H54 (cell line): ENCODE results near the gene CSF2RB.
A peak's percentile ranks its signal among the peaks of the same experiment; 100 is the strongest.

Experiments
- DNase-seq: peaks from one replicate; pipeline ENCODE4 v3.0.0; 2011; ENCODE audit warnings: low spot score, mixed read lengths; ENCODE audit not compliant: insufficient read length
- FAIRE-seq: peaks from 3 replicates; lab custom pipeline; 2011; peaks lifted over from hg19 to GRCh38; lab: Jason Lieb, UNC
- POLR2A ChIP-seq: IDR thresholded peaks from 2 replicates; pipeline ENCODE4 v1.6.1; 2011; ENCODE audit warnings: low read depth, mild to moderate bottlenecking, low read length

Gene CSF2RB

DNA sequence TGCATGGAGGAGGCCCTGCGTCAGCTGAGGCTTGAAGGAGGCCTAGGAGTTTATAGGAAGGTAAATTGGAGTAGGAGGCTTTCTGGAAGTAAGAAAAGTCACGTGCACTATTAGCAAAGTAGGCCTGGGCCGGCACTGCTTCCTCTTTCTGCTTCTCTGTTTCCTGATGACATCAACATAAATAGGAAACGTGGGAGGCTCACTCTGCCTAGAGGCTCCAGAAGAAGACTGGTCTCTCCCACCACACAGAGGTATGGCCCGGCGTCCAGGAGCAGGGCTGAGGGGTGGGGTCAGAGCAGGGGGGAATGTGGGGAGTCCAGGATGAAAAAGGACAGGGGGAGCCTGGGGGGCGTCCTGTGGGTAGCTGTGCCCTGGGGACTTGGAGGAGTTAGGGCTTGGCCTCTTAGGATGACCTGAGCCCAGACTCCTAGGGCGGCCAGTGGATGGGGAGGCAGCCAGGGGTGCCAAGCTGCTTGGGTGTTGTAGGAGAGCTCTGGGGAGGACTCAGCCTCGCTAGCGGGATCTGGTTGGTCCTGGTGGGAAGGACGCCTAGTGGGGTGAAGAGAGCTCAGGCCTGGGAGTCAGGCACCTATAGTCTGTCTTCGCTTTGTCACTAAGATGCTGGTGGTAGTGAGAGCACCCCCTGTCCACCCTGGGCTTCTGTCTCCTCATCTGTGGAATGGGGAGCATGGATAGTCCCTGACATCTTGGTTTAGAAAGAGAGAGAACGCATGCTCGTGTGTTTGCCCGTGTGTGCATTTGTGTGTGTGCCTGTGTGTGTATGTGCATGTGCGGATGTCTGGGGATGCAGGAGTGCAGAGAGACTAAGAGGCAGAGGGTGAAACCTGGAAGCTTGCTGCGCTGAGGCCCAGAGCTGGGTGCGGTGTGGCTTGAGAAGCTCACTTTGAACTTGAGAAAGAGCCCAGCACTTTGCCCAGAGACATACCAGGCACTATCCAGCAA lies at the start of gene CSF2RB:
Gene CSF2RB, plus strand, starts transcription at position 202 of the 963 bp plus-strand sequence. CDS start 8,580 bp downstream, outside the sequence.
- no peak for FAIRE-seq

DNA sequence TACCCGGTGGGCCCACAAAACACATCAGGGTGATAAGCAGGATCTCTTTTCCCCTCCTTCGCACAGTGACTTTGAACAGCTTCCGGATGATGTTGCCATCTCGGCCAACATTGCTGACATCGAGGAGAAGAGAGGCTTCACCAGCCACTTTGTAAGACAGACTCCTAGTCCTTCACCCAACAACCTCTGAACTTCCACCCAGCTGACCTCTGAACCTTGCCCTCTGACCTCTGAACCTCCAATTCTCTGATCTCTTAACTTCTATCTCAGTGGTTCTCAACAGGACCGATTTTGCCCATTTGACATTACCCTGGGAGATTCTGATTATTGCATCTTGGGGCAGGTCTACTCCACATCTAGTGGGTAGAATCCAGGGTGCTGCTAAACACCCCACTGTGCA lies 49.4 kb upstream of the CSF2RB start:
- FAIRE-seq, result no peak
- no peak for TF ChIP-seq POLR2A
- no peak for DNase-seq

More for the DNA sequence above, at the start of gene CSF2RB:
- no peak for TF ChIP-seq POLR2A
- no peak for DNase-seq

DNA sequence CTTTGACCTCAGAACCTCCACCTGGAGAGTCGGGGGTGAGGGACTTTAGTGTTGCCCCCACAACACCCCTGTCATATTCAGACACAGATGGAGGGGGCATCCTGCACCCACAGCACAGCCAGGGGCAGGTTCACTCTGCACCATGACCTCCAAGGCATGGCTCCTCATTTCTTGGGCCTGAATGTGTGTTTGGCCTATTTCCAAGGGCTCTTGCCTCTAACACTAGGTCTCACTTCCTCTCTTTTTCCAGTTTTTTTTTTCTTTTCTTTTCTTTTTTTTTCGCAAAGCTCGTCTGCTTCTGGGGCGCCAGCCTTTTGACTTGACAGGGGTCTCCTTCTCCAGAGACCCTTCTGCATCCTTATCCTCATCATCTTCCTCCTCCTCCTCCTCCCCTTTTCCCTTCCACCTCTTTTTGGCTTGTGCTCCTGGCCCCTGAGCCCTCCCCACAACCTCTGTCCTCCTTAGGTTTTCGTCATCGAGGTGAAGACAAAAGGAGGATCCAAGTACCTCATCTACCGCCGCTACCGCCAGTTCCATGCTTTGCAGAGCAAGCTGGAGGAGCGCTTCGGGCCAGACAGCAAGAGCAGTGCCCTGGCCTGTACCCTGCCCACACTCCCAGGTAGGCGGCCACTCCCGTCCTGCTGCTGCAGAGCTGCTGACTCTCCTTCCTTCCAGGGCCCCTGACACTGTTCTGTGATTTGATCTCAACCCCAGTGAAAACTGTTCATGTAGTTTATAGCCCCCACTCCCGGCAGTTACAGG lies 48.8 kb upstream of the CSF2RB start:
- no peak for DNase-seq
- TF ChIP-seq POLR2A, result no peak
- no peak for FAIRE-seq

DNA sequence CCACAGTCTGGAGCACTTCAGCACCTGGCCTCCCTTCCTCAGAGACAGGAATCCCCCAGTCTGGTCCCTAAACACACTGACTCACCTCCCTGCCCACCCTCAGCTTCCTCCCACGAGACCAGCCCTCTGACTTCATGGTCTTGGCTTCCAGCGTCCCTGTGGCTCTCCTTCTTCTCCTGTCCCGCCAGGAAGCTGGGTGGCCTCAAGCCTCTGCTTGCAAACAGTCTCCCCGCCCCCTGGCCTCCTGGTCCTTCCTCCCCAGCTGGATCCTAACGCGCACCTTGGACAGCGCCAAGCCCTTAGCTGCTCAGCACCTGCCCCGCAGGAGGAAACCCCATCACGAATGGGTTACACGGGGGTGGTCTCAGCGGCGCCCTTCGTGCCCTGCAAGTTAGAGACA lies 48.1 kb upstream of the CSF2RB start:
- FAIRE-seq (no peak), DNase-seq (no peak)
- no peak for TF ChIP-seq POLR2A

DNA sequence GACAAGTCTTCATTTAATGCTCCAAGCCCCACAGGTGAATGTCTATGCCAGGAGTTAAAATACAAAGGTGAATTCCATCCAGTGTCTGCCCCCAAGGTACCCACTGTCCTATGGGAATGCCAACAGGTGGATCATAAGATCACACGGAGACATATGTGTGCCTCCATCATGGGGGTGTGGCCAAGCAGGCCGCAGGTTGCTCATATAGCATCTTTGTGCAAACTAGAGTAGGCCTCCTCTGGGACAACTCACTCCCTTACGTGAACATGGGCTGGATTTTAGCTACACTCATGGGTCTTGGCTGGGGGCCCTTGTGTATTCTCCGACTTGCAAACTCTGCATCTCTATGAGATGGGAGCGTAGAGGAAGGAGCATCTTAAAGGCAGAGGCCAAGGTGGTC lies 45.7 kb upstream of the CSF2RB start:
- DNase-seq (no peak), FAIRE-seq (no peak)
- no peak for TF ChIP-seq POLR2A

DNA sequence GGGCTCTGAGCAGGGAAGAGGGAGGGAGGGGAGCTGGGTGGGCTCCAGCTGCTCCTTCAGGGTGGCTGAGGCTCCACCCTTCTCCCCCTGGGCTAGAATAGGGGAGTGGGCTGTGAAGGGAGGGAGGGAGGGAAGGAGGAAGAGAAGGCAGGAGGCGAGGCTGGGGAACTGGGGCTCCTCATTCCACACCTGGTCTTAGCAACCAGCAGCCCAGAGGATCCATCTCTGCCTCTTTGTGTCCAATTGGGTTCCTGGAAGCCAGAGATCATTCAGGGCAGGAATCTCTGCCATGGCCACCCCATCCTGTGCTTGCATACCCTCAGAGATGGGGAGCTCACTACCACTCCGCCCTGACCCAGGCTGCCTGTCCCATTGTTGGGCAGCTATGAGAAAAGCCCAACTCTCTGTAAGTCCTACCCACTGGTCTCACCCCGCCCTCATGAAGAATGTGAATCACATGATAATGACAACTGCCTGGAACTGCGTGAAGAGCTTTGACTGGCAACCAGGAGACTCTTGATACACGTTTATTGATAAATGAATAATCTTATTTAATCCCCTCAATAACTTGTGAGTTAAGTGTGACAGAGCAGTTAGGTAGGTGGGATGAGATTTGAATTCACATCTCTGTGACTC lies 44.8 kb upstream of the CSF2RB start:
- DNase-seq, result no peak
- no peak for TF ChIP-seq POLR2A
- FAIRE-seq, result no peak

DNA sequence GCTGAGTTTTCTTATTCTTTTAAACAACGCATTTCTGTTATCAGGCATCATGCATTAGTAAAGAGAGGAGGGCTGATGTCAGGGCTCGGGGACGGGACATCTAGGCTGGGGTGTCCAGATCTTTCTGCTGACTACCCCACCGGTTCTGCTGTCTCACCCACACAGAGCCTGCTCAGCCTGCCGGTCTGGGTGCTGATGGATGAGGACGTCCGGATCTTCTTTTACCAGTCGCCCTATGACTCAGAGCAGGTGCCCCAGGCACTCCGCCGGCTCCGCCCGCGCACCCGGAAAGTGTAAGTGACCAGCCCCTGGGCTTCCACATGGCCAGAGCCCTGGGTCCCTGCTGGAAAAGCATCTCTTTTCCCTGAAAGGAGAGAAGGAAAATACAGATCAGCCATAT lies 43.2 kb upstream of the CSF2RB start:
- DNase-seq (peak; percentile 26), FAIRE-seq (no peak)
- no peak for TF ChIP-seq POLR2A

DNA sequence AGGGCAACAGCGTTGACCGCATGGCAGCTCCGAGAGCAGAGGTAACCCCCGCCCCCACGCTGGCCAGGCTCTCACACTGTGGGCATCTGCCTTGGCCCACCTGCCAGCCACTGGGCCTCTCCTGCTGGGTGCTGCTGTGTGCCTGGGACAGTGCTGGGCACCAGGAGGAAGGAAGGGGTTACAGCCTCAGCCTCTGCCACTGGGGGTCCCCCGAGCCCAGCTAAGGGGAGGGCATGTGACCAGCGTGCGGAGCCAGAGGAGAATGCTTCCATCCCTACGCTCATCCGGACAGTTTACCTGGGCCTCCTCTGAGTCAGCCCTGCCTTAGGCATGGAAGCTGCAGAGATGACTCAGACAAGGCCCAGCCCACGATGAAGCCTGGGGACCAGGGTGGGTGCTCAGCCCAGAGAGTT lies 41.8 kb upstream of the CSF2RB start:
- TF ChIP-seq POLR2A, result no peak
- FAIRE-seq (no peak), DNase-seq (no peak)

DNA sequence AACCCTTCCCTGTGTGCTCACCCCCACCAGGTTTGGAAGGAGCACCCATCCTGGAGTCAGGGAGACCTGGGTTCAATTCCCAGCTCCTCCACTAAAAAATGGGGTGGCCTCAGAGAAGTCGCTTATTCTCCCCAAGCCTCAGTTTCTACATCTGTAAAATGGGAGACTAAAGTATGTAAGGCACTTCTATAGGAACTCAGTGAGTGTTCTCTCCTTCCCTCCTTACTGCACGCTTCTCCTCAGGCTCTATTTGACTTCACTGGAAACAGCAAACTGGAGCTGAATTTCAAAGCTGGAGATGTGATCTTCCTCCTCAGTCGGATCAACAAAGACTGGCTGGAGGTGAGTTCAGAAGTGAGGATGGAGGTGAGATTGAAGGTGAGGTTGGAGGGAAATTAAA lies 41.3 kb upstream of the CSF2RB start:
- FAIRE-seq, result no peak
- no peak for TF ChIP-seq POLR2A
- no peak for DNase-seq

DNA sequence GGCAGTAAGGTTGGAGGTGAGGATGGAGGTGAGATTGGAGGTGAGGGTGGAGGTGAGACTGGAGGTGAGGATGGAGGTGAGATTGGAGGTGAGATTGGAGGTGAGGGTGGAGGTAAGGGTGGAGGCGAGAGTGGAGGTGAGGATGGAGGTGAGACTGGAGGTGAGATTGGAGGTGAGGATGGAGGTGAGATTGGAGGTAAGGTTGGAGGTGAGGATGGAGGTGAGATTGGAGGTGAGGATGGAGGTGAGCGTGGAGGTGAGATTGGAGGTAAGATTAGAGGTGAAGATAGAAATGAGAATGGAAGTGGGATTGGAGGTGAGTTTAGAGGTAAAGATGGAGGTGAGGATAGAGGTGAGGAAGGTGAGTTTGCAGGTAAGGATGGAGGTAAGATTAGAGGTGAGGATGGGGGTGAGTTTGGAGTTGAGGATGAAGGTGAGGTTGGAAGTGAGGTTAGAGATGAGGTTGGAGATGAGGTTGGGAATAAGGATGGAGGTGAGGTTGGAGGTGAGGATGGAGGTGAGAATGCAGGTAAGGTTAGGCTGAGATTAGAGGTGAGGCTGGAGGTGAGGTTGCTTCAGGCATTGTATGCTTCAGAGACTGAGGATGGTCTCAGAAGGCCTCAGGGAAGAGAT lies 40.4 kb upstream of the CSF2RB start:
- DNase-seq (no peak), FAIRE-seq (no peak)

DNA sequence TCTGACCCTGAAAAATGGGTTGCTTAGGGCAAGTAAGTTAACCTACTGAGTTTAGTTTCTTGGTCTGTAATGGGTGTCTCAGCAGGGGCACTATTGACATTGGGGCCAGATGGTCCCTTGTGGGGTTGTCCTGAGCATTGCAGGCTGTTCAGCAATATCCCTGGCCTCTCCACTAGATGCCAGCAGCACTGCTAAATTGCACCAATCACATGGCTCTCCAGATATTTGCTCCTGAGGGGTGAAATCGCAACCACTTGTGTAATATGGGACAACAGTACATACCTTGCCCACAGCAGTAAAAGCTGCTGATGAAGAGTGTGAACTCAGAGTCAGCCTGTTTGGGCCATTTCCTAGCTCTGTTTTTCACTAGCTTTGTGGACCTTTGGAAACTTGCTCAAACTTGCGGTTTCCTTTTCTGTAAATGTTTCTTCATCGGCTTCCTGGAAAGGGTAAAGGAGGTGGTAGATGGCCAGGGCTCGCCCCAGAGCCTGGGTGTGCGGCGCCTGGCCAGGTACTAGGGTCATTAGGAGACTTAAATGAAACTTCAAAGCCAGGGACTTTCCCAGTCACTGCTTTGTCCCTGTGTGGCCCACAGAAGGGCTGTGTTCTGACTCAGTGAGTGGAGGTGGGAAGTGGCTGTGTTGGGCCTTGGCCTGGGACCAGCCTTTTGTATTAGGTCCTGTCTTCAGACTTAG lies 39.7 kb upstream of the CSF2RB start:
- DNase-seq, result peak; percentile 21
- TF ChIP-seq POLR2A, result no peak
- no peak for FAIRE-seq

More for the DNA sequence above, 40.4 kb upstream of the CSF2RB start:
- no peak for TF ChIP-seq POLR2A

DNA sequence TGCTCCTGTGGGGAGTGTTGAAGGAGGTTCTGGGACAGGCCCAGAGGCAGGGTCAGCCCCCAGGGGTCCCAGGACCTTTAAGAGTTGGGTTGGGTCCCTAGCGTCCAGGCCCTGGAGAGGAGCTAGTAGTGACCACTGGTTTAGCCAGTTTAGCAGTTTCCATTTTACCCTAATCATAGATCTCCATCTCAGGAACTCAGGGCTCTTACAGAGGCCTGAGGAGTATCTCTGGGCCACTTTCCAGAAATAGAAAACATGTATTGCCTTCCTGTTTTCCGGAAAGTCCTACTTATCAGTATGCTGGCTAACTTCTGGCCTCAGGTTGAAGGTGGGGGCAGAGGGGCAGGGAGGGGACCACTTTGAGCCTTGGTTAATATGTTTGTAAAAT lies 39.1 kb upstream of the CSF2RB start:
- FAIRE-seq (no peak), DNase-seq (no peak)
- TF ChIP-seq POLR2A, result no peak

DNA sequence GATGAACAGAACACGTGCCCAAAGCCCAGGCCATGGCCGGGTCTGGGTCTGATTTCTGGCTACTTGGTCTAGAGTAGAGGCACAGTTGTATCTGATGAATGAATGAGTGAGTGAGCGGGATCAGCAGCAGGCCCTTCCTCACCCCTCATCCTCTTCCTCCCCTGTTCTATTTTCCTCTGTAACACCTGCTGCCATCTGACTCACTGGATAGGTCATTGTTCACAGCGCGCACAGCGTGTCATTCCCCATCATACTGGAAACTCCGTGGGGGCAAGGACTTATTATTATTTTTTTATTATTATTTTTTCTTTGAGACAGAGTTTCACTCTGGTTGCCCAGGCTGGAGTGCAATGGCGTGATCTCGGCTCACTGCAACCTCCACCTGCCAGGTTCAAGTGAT lies 38.7 kb upstream of the CSF2RB start:
- FAIRE-seq, result no peak
- no peak for TF ChIP-seq POLR2A

More for the DNA sequence above, 38.7 kb upstream of the CSF2RB start:
- no peak for DNase-seq
